ENCODE results near the gene GORASP1.

GRCh38 chr3:39068556-39068955, 38.9 kb downstream of the GORASP1 start:
- TF ChIP-seq, protein P1, sequence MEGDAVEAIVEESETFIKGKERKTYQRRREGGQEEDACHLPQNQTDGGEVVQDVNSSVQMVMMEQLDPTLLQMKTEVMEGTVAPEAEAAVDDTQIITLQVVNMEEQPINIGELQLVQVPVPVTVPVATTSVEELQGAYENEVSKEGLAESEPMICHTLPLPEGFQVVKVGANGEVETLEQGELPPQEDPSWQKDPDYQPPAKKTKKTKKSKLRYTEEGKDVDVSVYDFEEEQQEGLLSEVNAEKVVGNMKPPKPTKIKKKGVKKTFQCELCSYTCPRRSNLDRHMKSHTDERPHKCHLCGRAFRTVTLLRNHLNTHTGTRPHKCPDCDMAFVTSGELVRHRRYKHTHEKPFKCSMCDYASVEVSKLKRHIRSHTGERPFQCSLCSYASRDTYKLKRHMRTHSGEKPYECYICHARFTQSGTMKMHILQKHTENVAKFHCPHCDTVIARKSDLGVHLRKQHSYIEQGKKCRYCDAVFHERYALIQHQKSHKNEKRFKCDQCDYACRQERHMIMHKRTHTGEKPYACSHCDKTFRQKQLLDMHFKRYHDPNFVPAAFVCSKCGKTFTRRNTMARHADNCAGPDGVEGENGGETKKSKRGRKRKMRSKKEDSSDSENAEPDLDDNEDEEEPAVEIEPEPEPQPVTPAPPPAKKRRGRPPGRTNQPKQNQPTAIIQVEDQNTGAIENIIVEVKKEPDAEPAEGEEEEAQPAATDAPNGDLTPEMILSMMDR (IDR thresholded peaks at IDR 0.05 in 8 of 11, conservative IDR thresholded peaks at IDR 0.05 in 3 of 11) = no peak
- TF ChIP-seq POLR2A (IDR thresholded peaks at IDR 0.05) (no peak), POLR2AphosphoS5 (IDR thresholded peaks at IDR 0.05) (no peak)

All from spleen (tissue), 7 donors.